ENCODE measurements around the gene MDGA2.

DNA sequence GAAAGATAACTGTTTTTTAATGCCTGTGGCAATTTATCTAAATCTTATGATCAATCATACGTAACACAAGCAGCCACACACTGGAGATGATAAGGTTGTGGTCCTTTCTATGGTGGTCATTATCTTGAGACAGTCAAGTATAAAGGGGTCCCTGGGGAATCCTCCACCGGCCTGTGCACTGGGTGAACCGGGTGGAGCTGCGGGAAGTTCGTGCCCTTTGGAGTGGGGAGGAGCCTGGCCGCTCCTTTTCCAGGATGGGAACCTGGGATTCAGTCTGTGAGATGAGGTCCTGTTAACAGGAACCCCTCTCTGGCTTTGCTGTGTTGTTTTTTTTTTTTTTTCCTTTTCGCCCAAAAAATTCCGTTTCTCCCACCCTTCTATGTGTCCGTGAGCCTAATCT is 856.3 kb downstream of the MDGA2 start:
- TF ChIP-seq EZH2 (conservative IDR thresholded peaks at IDR 0.05; ENCODE audit: low read depth, low read length), result no peak
- TF ChIP-seq REXO4 (CRISPR knock-in tag; IDR thresholded peaks at IDR 0.05; ENCODE audit: borderline replicate concordance), result no peak
- TF ChIP-seq, protein P1, sequence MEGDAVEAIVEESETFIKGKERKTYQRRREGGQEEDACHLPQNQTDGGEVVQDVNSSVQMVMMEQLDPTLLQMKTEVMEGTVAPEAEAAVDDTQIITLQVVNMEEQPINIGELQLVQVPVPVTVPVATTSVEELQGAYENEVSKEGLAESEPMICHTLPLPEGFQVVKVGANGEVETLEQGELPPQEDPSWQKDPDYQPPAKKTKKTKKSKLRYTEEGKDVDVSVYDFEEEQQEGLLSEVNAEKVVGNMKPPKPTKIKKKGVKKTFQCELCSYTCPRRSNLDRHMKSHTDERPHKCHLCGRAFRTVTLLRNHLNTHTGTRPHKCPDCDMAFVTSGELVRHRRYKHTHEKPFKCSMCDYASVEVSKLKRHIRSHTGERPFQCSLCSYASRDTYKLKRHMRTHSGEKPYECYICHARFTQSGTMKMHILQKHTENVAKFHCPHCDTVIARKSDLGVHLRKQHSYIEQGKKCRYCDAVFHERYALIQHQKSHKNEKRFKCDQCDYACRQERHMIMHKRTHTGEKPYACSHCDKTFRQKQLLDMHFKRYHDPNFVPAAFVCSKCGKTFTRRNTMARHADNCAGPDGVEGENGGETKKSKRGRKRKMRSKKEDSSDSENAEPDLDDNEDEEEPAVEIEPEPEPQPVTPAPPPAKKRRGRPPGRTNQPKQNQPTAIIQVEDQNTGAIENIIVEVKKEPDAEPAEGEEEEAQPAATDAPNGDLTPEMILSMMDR (CRISPR knock-in tag; IDR thresholded peaks at IDR 0.05), result no peak
- TF ChIP-seq, protein P2, sequence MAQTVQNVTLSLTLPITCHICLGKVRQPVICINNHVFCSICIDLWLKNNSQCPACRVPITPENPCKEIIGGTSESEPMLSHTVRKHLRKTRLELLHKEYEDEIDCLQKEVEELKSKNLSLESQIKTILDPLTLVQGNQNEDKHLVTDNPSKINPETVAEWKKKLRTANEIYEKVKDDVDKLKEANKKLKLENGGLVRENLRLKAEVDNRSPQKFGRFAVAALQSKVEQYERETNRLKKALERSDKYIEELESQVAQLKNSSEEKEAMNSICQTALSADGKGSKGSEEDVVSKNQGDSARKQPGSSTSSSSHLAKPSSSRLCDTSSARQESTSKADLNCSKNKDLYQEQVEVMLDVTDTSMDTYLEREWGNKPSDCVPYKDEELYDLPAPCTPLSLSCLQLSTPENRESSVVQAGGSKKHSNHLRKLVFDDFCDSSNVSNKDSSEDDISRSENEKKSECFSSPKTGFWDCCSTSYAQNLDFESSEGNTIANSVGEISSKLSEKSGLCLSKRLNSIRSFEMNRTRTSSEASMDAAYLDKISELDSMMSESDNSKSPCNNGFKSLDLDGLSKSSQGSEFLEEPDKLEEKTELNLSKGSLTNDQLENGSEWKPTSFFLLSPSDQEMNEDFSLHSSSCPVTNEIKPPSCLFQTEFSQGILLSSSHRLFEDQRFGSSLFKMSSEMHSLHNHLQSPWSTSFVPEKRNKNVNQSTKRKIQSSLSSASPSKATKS (CRISPR knock-in tag; IDR thresholded peaks at IDR 0.05), result no peak
- TF ChIP-seq FOXA1 (IDR thresholded peaks at IDR 0.05), result no peak
- TF ChIP-seq FOXA1 (CRISPR knock-in tag; IDR thresholded peaks at IDR 0.05), result no peak
- TF ChIP-seq, protein P3, sequence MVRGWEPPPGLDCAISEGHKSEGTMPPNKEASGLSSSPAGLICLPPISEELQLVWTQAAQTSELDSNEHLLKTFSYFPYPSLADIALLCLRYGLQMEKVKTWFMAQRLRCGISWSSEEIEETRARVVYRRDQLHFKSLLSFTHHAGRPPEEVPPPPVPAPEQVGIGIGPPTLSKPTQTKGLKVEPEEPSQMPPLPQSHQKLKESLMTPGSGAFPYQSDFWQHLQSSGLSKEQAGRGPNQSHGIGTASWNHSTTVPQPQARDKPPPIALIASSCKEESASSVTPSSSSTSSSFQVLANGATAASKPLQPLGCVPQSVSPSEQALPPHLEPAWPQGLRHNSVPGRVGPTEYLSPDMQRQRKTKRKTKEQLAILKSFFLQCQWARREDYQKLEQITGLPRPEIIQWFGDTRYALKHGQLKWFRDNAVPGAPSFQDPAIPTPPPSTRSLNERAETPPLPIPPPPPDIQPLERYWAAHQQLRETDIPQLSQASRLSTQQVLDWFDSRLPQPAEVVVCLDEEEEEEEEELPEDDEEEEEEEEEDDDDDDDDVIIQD (CRISPR knock-in tag; IDR thresholded peaks at IDR 0.05; ENCODE audit: low read depth), result no peak
- TF ChIP-seq, protein P4, sequence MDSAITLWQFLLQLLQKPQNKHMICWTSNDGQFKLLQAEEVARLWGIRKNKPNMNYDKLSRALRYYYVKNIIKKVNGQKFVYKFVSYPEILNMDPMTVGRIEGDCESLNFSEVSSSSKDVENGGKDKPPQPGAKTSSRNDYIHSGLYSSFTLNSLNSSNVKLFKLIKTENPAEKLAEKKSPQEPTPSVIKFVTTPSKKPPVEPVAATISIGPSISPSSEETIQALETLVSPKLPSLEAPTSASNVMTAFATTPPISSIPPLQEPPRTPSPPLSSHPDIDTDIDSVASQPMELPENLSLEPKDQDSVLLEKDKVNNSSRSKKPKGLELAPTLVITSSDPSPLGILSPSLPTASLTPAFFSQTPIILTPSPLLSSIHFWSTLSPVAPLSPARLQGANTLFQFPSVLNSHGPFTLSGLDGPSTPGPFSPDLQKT (CRISPR knock-in tag; IDR thresholded peaks at IDR 0.05; ENCODE audit: borderline replicate concordance), result no peak
- no peak for TF ChIP-seq KDM1A (CRISPR knock-in tag; IDR thresholded peaks at IDR 0.05)
- no peak for TF ChIP-seq POLR2A (IDR thresholded peaks at IDR 0.05; ENCODE audit: insufficient read depth in 1 of 2, low read depth in 2 of 2, low read length in 2 of 2)
- no peak for TF ChIP-seq MEIS1 (CRISPR knock-in tag; IDR thresholded peaks at IDR 0.05; ENCODE audit: borderline replicate concordance)
- no peak for TF ChIP-seq RAD21 (CRISPR knock-in tag; IDR thresholded peaks at IDR 0.05)
- TF ChIP-seq ZNF780A (CRISPR knock-in tag; IDR thresholded peaks at IDR 0.05), result no peak
- no peak for TF ChIP-seq ZNF557 (CRISPR knock-in tag; IDR thresholded peaks at IDR 0.05)

Data from HepG2 (cell line).